ENCODE results near the gene PQBP1.
"Not testable (repeated sequence)": the region's sequence is repeated elsewhere in the genome, so short reads cannot be mapped to it uniquely, and the experiment has no call there.

Gene PQBP1

GRCh38 chrX:48897625-48898306, at the start of gene PQBP1, which contains the start of gene TIMM17B:
TSS of gene PQBP1 (plus strand) at chrX:48897930. CDS start at chrX:48898510, 580 bp downstream.
TSS of gene TIMM17B (minus strand) at chrX:48897768. CDS start at chrX:48897749, 19 bp downstream.
- peak; percentile 73 for DNase-seq (ENCODE audit: low read depth in 2 of 2)

GRCh38 chrX:48848847-48849246, 48.9 kb upstream of the PQBP1 start:
- no peak for DNase-seq (ENCODE audit: low read depth in 2 of 2)

DNA sequence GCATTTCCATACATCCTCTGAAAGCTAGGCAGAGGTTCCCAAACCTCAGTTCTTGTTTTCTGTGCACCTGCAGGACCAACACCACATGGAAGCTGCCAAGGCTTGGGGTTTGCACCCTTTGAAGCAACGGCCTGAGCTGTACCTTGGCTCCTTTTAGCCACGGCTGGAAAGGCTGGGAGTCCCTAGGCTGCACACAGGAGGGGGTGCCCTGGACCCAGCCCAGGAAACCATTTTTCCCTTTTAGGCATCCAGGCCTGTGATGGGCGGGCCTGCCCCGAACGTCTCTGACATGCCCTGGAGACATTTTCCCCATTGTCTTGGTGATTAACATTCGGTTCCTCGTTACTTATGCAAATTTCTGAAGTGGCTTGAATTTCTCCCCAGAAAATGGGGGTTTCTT, 44.9 kb upstream of the PQBP1 start:
- no peak for DNase-seq (ENCODE audit: low read depth in 2 of 2)

DNA sequence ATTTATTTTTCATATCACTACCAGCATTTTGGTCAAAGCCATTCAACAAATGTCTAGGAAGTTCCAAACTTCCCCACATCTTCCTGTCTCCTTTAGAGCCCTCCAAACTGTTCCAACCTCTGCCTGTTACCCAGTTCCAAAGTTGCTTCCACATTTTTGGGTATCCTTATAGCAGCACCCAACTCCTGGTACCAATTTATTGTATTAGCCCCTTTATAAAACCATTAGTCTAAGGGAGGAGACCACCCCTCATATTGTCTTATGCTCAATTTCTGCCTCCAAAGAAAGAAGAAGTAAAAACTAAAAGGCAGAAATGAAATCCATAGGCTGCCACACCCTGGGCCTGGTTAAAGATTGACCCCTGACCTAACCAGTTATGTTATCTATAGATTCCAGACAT, 44.2 kb upstream of the PQBP1 start:
- not testable (repeated sequence) for DNase-seq (ENCODE audit: low read depth in 2 of 2)

DNA sequence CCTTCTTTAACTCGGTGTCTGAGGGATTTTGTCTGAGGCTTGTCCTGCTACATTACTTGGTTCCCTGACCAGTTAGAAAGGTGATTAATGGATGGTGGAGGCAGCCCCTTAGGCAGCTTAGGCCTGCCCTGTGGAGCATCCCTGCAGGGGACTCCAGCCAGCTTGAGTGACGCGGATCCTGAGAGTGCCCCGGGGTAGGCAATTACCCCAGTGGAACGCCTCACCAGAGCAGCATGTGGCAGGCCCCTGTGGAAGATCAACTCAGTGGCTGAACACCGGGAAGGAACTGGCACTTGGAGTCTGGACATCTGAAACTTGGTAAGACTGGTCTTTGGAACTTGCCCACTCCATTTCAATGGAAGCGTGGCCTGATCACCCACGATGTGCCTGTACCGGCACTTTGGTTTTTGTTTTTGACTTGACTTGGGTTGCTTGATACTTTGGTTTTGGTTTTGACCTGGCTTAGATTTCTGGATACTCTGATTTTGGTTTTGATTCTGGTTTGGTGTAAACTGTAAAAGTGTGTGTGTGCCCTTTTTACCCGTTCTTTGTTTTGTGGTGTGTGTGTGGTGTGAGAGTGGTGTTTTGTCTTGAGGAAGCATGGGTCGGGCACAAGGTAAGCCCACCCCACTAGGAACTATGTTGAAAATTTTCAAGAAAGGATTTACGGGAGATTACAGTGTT, 43.5 kb upstream of the PQBP1 start:
- DNase-seq (ENCODE audit: low read depth in 2 of 2) = not testable (repeated sequence)

DNA sequence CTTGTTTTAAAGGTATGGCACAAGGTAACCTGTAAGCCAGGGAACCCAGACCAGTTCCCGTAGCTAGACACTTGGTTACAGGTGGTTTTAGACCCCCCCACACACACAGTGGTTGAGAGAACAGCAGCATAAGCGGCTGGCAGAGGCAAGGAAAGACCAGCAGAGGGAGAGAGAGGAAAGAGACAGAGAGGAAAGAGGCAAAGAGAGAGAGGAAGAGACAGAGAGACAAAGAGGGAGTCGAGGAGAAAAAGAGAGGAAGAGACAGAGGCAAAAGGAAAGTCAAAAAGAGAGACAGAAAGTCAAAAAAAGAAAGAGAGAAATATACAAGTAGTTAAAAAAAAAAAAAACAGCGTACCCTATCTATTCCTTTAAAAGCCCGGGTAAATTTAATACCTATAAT, 42.8 kb upstream of the PQBP1 start:
- DNase-seq (ENCODE audit: low read depth in 2 of 2) = no peak

- no peak for DNase-seq (ENCODE audit: low read depth in 2 of 2)
These were observed 33.5 kb upstream of the PQBP1 start for GRCh38 chrX:48864210-48864609.

DNA sequence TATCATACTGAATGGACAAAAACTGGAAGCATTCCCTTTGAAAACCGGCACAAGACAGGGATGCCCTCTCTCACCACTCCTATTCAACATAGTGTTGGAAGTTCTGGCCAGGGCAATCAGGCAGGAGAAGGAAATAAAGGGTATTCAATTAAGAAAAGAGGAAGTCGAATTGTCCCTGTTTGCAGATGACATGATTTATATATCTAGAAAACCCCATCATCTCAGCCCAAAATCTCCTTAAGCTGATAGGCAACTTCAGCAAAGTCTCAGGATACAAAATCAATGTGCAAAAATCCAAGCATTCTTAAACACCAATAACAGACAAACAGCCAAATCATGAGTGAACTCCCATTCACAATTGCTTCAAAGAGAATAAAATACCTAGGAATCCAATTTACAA, 25.7 kb upstream of the PQBP1 start:
- DNase-seq (ENCODE audit: low read depth in 2 of 2) = not testable (repeated sequence)

DNA sequence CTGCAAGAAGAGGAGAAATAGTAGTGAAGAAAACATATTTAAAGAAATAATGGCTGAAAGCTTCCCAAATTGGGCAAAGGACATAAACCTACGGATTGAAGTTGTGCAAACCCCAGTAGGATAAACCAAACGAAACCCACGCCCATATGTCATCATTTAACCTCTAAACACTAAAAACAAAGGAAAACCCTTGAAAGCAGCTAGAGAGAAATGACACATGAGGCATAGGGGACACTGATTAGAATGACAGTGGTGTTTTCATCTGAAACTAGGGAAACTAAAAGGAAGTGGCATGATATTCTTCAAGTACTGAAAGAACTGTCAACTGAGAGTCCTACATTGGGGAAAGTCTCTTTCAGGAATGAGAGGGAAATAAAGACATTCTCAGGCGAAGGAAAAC, 20.8 kb upstream of the PQBP1 start:
- DNase-seq (ENCODE audit: low read depth in 2 of 2) = not testable (repeated sequence)

- DNase-seq (ENCODE audit: low read depth in 2 of 2) = no peak
These were observed 14.0 kb upstream of the PQBP1 start for GRCh38 chrX:48883729-48884128.

GRCh38 chrX:48886586-48886985, 11.1 kb upstream of the PQBP1 start:
- not testable (repeated sequence) for DNase-seq (ENCODE audit: low read depth in 2 of 2)

DNA sequence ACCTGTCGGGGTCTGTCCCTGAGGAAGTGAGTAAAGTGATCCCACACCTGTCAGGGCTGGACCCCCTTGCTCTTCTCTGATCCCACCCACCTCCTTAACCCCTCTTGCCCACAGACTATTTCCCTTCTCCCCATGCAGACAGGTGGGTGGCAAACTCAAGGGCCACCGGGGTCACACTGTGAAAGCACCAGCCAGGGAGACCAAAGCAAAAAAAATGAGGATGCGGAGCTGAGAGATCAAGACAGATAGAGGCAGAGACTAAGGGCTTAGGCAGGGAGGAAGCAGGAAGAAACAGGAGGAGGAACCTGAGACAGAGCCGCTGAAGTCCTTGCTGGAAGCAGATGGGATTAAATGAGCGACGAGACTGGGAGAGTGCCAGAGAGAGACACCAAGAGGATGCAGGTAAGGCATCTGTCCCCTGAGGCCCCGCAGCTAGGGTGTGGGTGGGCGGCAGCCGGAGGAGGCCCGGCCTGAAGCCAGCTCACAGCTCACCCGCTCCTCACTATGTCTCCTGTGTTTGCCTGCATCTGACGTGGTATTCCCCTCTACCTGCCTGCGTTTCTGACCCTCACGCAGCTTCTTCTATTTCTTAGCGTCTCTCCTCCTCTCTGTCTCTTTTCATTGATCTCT, 7.3 kb upstream of the PQBP1 start:
- DNase-seq (ENCODE audit: low read depth in 2 of 2) = no peak

DNA sequence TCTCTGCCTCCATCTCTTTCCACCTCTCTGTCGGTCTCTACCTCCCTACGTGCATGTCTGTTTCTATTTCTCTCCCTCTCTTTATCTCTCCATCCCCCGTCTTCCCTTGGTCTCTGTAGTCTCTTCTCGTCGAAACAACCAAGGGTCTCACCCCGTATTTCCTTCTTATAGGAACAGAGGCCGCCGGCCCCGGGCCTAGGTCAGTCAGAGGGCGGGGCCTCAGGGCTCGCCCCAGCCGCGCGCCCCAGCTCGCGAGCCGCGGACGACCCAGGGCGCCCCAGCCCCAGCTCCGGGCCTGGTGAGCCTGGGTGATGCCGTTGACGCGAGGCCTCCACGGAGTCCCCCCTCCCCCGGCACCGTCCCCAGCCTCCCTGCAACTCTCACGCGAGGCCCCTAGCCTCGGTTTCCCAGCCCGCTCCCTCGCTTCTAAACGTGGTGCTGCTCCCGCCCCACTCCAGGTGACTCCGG, 6.8 kb upstream of the PQBP1 start:
- DNase-seq (ENCODE audit: low read depth in 2 of 2) = no peak

GRCh38 chrX:48891402-48892288, 6.1 kb upstream of the PQBP1 start:
- DNase-seq (ENCODE audit: low read depth in 2 of 2) = peak; percentile 44 to 48

GRCh38 chrX:48892896-48893295, 4.8 kb upstream of the PQBP1 start:
- DNase-seq (ENCODE audit: low read depth in 2 of 2) = no peak

DNA sequence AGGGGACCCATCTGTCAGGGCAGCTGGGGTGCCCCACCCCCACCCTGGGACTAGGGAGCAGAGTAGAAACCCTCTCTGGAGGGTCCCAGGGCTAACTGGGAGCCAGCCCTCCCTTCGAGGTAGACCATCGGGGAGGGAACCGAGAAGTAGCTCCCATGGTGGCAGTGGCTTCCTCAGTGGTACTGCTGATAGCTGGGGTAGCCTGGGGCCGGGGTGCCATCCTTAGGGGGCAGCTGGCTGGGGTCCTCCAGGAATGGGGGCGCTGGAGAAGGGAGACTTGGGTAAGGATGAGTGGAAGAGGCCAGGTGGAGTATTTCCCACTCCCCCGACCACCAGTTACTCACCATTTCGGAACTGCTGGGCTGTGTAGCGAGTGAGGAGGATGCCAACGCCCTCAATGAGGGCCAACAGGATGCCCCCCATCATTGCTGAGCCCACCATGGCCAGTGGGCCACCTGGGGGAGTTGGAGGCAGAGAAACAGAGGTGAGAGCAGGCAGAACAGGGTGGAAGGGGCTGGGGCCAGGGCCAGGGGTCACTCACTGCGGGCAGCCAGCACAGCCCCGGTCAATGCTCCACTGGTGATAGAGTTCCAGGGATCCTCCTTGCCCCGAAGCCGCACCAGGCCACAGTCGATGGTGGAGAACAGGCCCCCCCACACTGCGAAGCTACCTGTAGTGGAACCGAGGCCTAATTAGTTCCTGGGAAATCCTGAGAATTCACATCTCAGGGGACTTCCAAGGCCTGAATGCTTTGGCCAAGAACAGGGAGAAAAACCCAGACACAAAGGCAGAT, 4.0 kb upstream of the PQBP1 start:
- DNase-seq (ENCODE audit: low read depth in 2 of 2) = no peak

DNA sequence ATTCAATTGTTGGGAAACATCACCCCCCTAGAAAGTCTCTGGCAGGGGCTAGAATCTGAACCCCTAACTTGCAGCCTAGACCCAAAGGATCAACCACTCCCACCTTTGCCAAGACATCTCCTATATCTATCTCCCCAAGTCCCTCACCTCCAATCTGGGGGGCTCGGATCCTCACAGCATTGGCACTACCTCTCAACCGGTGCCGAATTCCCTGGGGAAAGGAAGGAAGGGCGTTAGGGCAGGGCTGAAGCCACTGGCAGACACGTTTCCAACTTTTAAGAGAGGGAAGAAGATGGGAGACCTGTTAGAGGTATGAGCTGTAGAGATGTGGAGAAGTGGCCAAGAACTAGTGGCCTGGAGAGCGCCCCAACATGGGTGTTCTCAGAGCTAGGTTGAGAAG, 2.8 kb upstream of the PQBP1 start:
- no peak for DNase-seq (ENCODE audit: low read depth in 2 of 2)

- DNase-seq (ENCODE audit: low read depth in 2 of 2) = no peak
These were observed 1.1 kb upstream of the PQBP1 start for GRCh38 chrX:48896611-48897011.

- peak in 1 of 2 donors; percentile 28 for DNase-seq (ENCODE audit: low read depth in 2 of 2)
These were observed 539 bp upstream of the PQBP1 start for GRCh38 chrX:48897157-48897624.

DNA sequence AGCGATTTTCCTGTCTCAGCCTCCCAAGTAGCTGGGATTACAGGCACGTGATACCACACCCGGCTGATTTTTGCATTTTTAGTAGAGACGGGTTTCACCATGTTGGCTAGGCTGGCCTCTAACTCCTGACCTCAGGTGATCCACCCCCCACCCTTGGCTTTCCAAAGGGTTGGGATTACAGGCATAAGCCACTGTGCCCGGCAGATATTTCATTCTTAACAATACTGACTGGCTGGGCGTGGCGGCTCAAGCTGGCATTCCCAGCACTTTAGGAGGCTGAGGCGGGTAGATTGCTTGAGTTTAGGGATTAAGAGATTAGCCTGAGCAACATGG, 1.3 kb downstream of the PQBP1 start:
- DNase-seq (ENCODE audit: low read depth in 2 of 2) = no peak

DNA sequence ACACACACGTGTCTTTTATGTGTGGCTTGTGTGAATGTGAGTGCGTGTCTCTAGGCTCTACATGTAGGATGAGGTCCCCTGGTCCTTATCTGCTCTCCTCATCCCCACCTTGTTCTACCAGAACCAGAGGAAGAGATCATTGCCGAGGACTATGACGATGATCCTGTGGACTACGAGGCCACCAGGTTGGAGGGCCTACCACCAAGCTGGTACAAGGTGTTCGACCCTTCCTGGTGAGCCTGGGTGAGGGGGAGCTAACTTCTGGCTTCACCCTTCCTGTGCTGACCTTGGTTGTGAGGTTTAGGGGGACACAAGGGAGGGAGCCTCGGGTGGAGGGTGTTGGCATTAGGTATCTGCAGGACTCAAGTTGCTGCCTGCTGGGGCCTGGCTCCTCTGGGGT, 3.3 kb downstream of the PQBP1 start:
- DNase-seq (ENCODE audit: low read depth in 2 of 2) = no peak
